IPS-11a (cell line): ENCODE data around the gene GULP1.
"Not testable (repeated sequence)": the region's sequence is repeated elsewhere in the genome, so short reads cannot be mapped to it uniquely, and the experiment has no call there.

Experiments
- H3K4me3 ChIP-seq: one replicate; pipeline ENCODE4 v1.5.1; 2013; ENCODE audit warnings: low read depth, low read length, control low read depth

GULP1 gene

DNA sequence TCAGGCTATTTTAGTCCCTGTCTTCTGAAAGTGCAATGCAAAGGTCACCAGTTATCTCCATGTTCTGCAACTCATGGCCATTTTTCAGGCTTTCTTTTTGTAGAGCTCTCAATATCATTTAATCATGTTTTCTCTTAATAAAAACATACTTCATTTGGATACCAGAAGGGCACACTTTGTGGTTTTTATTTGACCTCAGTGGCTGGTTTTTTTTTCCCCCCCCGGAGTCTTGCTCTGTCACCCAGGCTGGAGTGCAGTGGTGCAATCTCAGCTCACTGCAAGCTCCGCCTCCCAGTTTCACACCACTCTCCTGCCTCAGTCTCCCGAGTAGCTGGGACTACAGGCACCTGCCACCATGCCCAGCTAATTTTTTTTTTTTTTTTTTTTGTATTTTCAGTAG is 174.4 kb downstream of the GULP1 start:
- H3K4me3 ChIP-seq, result not testable (repeated sequence)

DNA sequence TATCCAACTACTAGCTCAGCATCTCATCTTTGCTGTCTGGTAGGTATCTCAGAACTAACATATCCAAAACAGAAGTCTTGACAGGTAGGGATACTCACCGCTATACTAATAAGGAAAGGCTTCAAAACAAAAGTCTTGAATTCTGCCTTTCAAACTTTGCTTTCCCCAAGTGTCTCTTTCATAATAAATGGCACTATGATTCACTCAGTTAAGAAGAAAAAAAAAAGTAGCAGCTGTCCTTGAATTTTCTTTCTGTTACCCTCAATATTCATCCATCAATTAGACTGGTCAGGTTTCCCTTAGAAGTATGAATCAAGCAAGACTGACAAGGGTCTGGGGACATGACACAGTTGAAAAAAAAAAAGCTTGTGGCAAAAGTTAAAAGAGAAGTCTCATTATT is 175.1 kb downstream of the GULP1 start:
- H3K4me3 ChIP-seq, result no peak overlapping the region

DNA sequence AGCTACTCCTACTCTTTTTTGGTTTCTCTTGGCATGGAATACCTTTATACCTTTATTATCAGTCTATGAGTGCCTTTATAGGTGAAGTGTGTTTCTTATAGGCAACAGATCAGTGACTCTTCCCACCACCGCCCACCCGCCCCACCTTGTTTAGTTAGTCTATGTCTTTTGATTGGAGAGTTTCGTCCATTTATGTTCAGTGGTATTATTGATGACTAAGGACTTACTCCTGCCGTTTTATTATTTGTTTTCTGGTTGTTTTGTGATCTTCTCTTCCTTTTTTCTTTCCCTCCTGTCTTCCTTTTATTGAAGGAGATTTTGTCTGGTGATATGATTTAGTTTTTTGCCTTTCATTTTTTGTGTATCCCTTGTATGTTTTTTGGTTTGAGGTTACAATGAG is 179.5 kb downstream of the GULP1 start:
- no peak overlapping the region for H3K4me3 ChIP-seq

DNA sequence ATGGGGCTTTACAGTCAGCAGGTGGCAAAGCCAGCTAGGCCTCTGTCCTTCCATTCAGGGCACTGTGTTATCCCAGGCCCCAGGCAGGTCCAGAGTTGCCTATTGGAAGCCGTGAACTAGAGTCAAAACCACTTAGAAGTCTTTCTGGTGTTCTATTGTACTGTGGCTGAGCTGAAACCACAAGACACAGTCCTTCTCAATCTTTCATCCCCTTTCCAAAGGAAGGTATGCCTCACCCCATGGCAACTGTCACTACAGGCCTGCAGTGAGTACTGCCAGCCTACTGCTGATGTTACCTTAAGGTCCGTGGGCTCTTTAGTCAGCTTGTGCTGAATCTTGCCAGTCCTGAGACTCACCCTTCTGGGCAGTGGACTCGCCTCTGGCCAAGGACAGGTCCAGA is 181.6 kb downstream of the GULP1 start:
- no peak overlapping the region for H3K4me3 ChIP-seq

DNA sequence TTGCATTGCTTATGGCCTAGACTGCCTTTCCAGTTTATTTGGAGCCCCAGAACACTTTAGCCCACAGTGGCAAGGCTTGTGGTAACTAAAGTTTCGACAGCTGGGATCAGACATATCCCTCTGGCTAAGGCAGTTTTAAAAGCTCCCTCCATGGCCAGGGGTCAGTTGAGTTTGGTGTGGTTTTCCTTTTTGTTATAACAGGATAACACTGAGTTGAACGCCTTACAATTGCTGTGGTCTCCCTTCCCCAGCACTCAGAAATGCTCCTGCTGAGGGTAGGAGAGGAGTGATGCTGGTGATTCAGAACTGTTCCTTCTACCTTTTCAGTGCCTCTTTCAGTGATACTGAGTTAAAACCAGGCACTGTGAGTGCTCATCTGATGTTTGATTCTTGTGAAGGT is 182.6 kb downstream of the GULP1 start:
- H3K4me3 ChIP-seq, result no peak overlapping the region

DNA sequence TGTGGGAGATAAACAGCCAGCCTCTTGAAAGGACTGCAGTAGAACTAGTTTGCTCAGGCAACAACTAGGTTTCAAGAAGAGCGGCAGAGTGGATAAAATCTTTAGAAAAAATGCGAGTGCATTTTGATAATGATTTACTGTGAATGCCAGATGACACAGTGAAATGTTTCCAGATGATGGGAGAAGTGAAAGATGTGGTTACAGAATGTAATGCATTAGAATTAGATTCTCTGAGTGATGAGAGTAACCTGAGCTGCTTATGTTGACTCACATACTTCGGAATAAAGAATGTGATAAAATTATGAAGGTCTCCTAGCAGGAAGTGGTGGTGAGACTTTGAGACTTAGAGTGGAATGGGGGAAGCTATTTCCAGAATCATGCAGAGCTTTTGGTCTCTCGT is 184.3 kb downstream of the GULP1 start:
- H3K4me3 ChIP-seq, result no peak overlapping the region

DNA sequence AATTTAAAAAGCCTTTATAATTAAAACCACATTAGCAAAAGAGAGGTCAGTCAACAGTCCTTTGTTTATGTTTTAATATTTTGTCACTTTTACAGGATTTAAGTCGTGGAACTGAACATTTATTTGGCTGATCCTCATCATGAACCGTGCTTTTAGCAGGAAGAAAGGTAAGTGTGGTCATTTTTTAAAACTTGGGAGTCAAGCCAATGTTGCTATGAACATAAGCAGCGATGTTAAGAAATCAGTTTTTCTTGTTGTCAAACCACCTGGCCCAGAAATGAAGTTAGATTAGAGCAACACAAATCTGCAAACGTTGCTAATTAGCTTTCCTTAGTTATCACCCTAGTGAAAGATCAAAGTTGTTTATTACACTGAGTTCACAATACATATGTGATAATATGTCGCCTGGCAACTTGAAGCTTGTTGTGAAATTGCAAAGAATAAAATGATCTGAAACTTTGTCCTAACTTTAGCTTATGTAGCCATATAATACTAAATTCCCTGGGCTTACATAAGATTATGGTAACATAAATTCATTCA is 186.0 kb downstream of the GULP1 start:
- no peak overlapping the region for H3K4me3 ChIP-seq

DNA sequence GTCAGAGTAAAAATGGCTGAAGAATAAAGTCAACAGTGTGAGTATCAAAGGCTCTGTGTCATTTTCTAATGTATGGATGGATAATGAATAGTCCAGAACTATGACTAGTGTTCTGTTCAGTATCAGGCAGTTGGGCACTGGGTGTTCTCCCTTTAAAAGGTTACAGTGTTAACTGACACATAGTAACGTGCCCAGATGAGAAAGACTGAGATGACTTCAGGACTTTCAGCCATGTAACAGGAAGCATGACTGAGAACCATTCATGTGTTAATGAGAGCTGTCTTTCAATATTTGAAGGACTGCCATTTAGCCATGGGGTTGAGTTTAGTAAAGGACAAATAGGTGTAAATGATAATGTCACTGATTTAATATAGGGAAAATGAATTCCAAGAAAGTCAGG is 187.1 kb downstream of the GULP1 start:
- no peak overlapping the region for H3K4me3 ChIP-seq

DNA sequence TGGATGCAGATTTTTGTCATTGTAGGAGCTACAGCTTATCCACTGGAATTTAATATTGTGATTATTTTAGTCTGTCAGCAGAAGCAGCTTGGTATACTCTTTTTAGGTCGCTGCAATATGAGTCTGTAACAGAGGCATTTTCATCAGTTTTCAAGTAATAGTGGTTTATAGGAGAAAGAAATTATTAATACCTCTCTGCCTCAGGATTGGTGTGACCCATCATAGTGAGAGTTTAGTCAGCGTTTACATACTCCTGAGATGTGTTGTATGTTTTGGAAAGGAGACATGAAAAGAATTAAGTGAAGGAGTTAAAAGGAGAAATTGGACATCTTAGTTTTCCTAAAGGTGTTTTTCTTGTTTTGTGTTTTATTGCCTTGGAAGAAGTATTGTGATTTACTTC is 189.8 kb downstream of the GULP1 start:
- H3K4me3 ChIP-seq, result no peak overlapping the region

DNA sequence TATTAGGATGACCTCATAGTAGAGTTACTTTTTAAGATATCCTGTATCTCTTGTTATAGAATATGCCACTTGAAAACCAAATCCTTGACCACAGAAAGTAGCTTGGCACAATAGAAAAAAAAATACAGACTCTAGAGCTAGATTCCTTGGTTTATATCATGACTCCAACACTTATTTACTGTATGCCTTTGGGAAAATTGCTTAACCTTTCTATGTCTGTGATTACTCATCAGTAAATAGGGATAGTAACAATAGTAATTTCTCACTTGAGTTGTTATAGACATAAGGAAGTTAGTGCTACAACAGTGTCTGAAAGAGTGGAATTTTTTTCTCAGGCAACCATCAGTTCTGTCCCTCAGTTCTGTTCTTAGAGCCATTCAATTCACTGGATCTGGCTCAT is 193.8 kb downstream of the GULP1 start:
- no peak overlapping the region for H3K4me3 ChIP-seq

DNA sequence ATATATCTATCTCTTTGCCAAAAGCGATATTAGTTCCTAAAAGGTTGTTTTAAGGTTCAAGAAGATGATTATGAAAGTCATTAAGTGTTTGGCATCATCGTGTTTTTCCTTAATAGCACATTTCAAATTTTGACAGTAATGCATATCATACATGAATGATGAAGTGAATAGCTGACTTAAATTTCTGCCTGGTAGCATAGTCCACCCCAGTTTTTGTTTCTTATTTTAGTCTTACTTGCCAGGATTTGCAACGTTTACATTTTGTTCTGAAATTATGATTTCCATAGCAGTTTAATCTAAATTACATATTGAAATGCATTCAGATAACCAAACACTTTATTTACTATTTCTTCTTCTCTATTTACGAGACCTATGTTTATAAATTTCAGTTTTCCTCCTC is 201.1 kb downstream of the GULP1 start:
- H3K4me3 ChIP-seq, result no peak overlapping the region

DNA sequence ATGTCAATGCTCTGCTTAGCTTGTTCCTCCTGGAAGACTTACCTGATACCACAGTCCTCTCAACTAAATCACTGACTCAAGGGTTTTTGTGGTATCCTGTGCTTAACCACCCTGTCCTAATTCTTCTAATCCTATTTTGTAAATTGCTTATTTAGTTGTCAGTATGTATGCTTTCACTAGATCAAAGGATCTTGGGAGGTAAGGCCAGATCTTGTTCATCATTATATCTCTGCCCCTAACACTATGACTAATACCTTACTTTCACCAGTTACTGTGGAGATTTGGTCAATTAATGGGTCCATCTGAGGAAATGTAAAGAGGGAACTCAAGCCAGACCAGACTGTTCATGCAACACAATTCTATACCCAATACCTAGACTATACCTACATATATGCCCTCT is 203.2 kb downstream of the GULP1 start:
- H3K4me3 ChIP-seq, result no peak overlapping the region

DNA sequence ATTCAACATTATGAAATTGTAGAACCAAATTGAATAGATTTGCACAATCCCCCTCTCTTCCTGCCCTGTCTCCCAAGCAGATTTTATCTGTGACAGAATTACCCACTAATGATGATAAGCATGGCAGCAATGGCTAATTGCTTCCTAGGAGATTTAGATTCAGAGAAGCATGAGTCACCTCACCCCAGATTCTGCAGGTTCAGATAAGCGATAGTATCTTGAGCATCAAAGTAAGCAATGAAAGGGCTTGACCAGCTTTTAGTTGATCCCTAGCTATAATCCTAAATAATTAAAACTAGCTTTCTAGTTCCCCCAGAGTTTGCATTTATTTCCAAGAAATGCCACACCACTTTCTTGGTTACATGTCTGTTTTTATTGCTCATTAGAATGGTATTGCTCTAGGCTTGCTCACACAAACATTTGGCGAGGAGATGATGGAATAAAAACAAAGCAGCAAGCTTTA is 204.3 kb downstream of the GULP1 start:
- H3K4me3 ChIP-seq, result no peak overlapping the region

DNA sequence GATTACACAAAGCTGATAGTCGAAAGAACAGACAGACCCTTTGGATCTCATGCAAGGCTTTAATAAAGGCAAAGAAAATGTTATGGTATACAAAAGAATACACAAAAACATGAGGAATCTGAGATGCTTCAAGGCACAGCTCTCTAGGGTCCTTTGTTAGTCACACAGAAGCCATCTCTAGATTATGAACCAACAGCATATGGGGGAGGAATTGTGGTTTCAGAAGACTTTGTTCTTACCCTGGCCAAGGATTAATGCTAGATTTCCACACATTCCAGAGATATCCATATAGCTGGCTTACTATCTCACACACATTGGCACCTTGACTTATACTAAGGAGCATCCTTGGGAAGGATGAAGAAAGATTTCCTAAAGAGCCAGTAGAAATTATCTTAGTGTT is 206.1 kb downstream of the GULP1 start:
- H3K4me3 ChIP-seq, result no peak overlapping the region

DNA sequence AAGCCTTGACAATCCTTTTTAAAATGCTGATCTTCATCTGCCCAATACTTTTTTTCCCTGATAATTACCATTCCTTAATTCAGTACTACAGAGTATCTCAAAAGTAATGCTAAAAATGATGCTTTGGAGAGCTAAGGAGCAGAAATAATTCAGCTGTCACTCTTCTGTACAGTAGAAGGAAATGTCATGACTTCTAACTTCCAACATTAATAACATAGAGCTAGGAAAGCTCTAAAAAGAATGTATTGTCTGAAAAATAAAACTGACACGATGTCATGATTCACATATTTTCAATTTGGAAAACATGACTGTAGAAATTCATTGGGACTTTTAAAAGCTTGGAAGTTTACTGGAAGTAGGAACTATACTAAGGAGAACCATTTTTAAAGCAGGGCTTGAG is 212.3 kb downstream of the GULP1 start:
- H3K4me3 ChIP-seq, result no peak overlapping the region

DNA sequence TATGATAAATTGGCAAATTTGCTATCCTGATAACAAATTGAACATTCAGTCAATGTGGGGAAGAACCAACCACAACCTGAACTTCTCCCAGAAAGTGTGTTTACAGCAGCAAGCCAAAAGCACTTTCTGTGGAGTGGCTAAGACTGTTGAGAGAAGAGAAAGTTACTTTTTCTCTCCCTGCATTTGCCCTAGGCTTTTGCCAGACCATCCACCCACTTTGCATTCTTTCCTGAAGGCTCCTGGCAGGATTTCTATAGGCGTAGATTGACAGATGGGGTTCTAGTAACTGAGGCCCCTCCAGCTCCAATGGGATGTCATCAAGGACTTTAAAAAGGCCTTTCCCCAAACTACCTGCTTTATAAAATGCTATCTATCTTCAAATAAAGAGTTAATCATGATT is 215.2 kb downstream of the GULP1 start:
- no peak overlapping the region for H3K4me3 ChIP-seq

DNA sequence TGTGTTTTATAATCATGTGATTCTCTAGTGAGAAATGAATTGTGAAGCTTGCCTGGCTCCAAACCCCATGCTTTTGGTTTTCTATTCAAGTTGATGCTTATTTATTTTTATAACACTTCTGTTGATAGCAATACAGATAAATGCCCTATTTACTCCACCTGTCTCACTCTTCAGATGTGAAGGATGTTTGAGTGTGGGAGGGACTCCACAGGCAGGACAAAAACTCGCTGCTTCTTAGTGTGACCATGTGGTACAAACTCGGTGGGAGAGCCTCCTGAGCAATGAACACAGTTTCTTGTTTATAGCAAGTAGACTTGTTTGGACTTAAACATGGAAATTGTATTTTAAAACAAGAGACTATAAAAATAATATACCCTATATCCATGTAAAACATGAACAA is 219.7 kb downstream of the GULP1 start:
- H3K4me3 ChIP-seq, result no peak overlapping the region

DNA sequence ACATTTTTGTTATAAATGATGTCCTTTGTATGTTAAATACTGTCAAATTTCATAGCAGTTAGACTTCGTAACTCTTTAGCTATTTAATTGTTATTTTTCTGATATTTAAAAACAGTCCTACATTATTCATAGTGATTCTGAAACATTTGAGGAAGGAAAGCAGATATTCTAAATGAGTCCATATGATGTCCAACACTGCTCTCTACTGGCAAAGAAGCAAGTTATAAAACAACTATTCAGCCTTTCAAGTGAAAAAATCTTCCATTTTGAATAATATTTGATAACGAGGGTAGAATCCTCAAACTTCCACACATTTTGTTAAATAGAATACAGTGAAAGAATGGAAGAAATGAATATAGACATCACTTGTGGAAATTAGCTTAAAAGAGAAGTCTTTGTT is 220.8 kb downstream of the GULP1 start:
- no peak overlapping the region for H3K4me3 ChIP-seq

DNA sequence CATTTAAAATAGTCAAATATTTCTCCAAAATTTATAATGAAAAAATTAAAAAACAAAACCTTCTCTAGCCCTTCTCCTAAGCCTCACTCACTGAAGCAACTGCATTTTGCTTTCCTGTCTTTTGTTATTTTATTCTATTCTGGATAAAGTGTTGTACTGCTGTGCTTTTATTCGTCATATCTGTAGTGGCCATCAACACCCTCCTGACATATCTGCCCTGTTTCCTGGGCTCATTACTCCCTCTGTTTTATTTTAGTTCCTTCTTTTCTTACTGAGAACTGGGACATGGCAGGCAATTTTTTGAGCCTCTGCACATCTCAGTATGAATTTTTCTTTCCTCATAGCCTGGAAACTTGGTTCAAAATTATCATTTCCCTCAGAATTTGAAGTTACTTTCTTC is 224.2 kb downstream of the GULP1 start:
- H3K4me3 ChIP-seq, result no peak overlapping the region

DNA sequence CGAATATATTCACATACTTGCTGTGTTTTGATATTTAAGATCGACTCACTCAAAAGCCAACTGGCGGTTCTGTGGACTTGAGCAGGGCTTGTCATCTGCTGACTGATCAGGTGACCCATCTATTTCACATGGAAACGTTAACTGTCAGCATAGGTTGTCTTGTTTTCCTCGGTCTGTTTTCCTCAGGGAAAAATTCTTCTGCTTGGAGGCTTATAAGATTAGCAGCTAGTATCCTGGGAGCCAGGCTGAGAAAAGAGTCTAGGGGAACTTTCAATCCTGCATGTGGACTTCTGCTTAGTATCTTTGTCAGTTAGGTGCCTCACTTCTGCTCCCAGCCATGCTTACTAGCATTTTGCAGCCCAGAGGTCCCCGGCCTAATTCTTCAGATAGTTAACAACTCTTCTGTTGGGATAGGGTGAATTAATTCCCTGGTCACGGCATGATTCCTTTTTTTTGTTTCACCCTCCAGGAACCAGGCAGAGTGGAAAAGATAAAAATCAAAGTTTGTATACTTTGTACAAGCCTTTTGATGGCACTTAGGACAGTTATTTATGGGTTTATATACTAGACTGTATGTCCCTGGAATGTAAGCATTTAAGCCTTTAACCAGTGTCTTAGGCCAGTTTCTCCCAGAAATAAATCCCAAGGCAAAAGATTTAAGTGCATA is 226.0 kb downstream of the GULP1 start:
- no peak overlapping the region for H3K4me3 ChIP-seq

DNA sequence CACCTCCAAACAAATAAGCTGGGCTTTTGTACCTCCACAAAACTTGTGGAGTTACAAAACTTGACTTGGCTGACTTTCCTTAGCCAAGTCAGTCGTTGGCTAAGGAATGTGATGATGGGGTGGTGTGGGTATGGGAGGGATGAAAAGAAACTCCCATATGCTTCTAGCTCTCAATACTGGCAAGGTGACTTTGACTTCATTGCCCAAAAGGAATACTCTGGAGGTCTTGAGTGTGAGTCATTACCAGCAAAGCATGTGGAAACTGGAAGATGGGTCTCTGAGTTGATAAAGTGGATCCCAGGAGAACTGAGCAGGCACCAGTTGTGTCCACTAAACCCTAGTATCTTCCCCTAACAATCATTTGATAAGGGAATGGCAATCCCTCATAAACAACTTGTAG is 226.7 kb downstream of the GULP1 start:
- H3K4me3 ChIP-seq, result no peak overlapping the region

DNA sequence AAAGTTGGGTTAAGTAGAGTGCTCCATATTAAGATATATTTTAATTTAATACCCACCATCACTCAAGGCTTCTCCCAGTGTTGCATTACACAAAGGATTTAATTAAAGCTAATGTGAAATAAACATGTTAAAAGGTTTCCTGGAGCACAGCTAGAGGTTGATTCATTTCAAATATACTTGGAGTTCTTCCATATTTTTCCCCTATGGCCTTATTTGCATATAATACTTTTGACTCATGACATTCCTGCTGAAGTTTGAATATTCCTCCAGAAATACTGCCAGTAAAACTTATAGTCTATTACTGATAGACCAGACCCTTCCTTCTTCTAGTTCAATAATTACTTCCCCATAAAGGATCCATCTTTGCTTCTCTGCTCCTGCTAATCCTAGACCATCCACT is 227.5 kb downstream of the GULP1 start:
- no peak overlapping the region for H3K4me3 ChIP-seq

DNA sequence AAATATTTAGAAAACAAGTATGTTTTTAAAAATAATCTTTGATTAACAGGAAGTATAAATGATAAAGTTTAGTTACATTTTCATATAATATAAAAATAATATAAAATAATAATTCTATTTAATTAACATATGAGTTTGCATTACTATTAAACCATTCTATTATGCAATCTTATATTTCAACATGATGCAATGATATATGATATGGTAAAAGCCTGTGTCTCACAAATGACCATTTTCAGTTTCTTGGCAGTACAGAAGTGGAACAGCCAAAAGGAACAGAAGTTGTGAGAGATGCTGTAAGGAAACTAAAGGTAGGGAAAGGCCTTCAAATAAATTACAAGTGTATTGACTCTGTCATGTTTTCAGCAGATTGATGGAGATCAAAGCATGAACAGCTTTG is 230.8 kb downstream of the GULP1 start:
- no peak overlapping the region for H3K4me3 ChIP-seq
